DND-41 (cell line): Measurements from ENCODE around the gene PIAS3.
"Not testable (repeated sequence)": the region's sequence is repeated elsewhere in the genome, so short reads cannot be mapped to it uniquely, and the experiment has no call there.

ENCODE experiments used
- ATAC-seq: fragments of 200-7000 bp; cut with Tn5 transposase; 3 replicates; pipeline ENCODE4 v1.9.1; 2021; ENCODE audit warnings: low read depth; ENCODE audit not compliant: insufficient read depth
- DNase-seq: peaks from one replicate; pipeline ENCODE4 v3.0.0-alpha.2; 2020
- H2AFZ ChIP-seq: 2 replicates; pipeline ENCODE4 v1.6.0; 2012; ENCODE audit warnings: low read depth, low read length
- H3K27ac ChIP-seq: 2 replicates; pipeline ENCODE4 v1.5.1; 2012; ENCODE audit warnings: low read length, inconsistent platforms
- H3K27me3 ChIP-seq: fragments of 200-600 bp; sonication (generic); 2 replicates; pipeline ENCODE4 v1.6.0; 2012; ENCODE audit warnings: low read length, mild to moderate bottlenecking, inconsistent platforms; ENCODE audit not compliant: insufficient read depth, poor library complexity
- H3K36me3 ChIP-seq: 2 replicates; pipeline ENCODE4 v1.5.1; 2012; ENCODE audit warnings: low read length, inconsistent platforms; ENCODE audit not compliant: insufficient read depth
- H3K4me1 ChIP-seq: 2 replicates; pipeline ENCODE4 v1.5.1; 2012; ENCODE audit warnings: mild to moderate bottlenecking, low read length; ENCODE audit not compliant: insufficient read depth
- H3K4me2 ChIP-seq: 2 replicates; pipeline ENCODE4 v1.6.0; 2012; ENCODE audit warnings: mild to moderate bottlenecking, moderate library complexity, low read length, inconsistent platforms; ENCODE audit not compliant: insufficient read depth
- H3K4me3 ChIP-seq, 2 experiments: fragments of 200-600 bp in 1 of 2; shearing (Covaris generic) in 1 of 2; 2 replicates each; pipeline ENCODE4 v1.5.1; 2012 to 2016; ENCODE audit warnings: inconsistent platforms in 2 of 2, low read length in 2 of 2, mild to moderate bottlenecking in 2 of 2, low read depth in 1 of 2, moderate library complexity in 1 of 2
- H3K79me2 ChIP-seq: 2 replicates; pipeline ENCODE4 v1.6.0; 2012; ENCODE audit warnings: low read length, inconsistent platforms; ENCODE audit not compliant: insufficient read depth
- H3K9ac ChIP-seq: 2 replicates; pipeline ENCODE4 v1.6.0; 2012; ENCODE audit warnings: low read depth, mild to moderate bottlenecking, inconsistent platforms, low read length, moderate library complexity
- H3K9me3 ChIP-seq: 2 replicates; pipeline ENCODE4 v1.5.1; 2012; ENCODE audit warnings: low read length, moderate library complexity, mild to moderate bottlenecking, inconsistent platforms; ENCODE audit not compliant: insufficient read depth, severe bottlenecking
- H4K20me1 ChIP-seq: 2 replicates; pipeline ENCODE4 v1.6.0; 2012; ENCODE audit warnings: low read length; ENCODE audit not compliant: insufficient read depth
- EZH2 ChIP-seq: IDR thresholded peaks from 3 replicates; pipeline ENCODE4 v1.6.1; 2012; ENCODE audit warnings: borderline replicate concordance, low read depth, mild to moderate bottlenecking, moderate library complexity, low read length, inconsistent platforms; ENCODE audit not compliant: severe bottlenecking
- TF ChIP-seq, protein P1 (sequence below): IDR thresholded peaks from 2 replicates; pipeline ENCODE4 v1.5.1; 2012; ENCODE audit warnings: borderline replicate concordance, low read length, moderate library complexity, mild to moderate bottlenecking; ENCODE audit not compliant: poor library complexity, severe bottlenecking; ENCODE audit errors: extremely low read depth

The PIAS3 gene

DNA sequence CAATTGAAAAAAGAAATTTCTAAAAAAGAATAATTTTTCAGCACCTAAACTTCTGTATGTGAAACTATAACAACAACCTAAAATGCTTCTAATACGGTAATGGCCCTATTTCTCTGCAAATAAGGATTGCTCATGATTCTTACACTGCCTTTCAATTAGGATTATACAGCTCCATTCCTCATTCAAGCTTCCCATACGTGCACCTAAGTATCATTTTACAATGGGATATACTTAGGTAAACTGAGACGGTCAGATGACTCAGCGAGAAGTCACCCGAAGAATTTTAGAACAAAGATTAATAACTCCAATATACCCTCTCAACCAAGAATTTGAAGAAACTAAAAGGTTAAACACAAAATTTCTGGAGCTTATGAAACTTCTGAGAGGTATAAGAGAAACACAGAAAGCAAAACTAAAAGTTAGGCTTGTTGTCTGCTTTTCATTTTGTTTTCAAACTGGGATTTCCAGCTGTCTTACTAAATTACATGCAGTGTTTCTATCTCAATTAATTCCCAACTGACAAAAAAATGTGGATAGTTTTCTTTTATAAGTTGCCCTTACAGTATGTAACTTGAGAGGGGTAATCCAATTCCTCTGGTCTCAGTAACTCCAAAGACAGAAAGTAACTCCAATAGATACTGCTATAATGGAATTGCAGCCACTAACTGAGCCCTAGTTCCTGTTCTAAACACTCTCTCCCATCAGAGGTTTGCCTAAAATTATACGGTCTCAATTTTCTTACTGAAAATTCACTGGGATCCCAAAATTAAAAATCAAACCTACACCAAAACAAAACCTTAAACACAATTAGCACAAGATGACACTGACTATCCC is 45.7 kb downstream of the PIAS3 start:
- H3K4me1 ChIP-seq, H3K27ac ChIP-seq, H3K27me3 ChIP-seq, H3K36me3 ChIP-seq, H2AFZ ChIP-seq, H3K4me3 ChIP-seq, DNase-seq, ATAC-seq, H3K4me2 ChIP-seq, H3K9ac ChIP-seq, H4K20me1 ChIP-seq, H3K9me3 ChIP-seq: not testable (repeated sequence)
- H3K79me2 ChIP-seq, result peaks cover 21% of the 10 kb centered on the region

DNA sequence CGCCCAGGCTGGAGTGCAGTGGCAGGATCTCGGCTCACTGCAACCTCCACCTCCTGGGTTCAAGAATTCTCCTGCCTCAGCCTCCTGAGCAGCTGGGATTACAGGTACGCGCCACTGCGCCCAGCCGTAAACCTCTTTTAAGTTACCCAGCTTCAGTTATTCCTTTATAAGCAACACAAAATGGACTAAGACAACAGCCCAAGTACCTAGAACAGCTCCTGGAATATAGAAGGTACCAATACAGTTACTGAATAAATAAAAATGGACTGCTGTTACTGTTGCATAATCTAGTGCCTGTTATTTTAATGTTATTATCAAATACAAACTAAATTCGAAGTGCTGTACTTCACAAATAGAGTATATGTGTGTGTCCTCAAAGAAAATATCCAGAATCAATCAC is 52.0 kb downstream of the PIAS3 start:
- Histone ChIP-seq H2AFZ (no peak overlapping the region), H3K4me3 (no peak overlapping the region), H3K4me2 (no peak overlapping the region), H3K79me2 (peaks cover 70% of the 10 kb centered on the region), H3K4me1 (no peaks in the 10 kb centered on the region), H3K9ac (no peak overlapping the region), H3K9me3 (no peaks in the 10 kb centered on the region), H3K36me3 (no peaks in the 10 kb centered on the region), H3K27ac (no peak overlapping the region), H3K27me3 (no peaks in the 10 kb centered on the region), H4K20me1 (peaks cover 10% of the 10 kb centered on the region; the same call in 1 of the 2 replicates)
- no peak for DNase-seq
- no peak for TF ChIP-seq EZH2
- TF ChIP-seq, protein P1, sequence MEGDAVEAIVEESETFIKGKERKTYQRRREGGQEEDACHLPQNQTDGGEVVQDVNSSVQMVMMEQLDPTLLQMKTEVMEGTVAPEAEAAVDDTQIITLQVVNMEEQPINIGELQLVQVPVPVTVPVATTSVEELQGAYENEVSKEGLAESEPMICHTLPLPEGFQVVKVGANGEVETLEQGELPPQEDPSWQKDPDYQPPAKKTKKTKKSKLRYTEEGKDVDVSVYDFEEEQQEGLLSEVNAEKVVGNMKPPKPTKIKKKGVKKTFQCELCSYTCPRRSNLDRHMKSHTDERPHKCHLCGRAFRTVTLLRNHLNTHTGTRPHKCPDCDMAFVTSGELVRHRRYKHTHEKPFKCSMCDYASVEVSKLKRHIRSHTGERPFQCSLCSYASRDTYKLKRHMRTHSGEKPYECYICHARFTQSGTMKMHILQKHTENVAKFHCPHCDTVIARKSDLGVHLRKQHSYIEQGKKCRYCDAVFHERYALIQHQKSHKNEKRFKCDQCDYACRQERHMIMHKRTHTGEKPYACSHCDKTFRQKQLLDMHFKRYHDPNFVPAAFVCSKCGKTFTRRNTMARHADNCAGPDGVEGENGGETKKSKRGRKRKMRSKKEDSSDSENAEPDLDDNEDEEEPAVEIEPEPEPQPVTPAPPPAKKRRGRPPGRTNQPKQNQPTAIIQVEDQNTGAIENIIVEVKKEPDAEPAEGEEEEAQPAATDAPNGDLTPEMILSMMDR, result no peak
- ATAC-seq, result no peak

DNA sequence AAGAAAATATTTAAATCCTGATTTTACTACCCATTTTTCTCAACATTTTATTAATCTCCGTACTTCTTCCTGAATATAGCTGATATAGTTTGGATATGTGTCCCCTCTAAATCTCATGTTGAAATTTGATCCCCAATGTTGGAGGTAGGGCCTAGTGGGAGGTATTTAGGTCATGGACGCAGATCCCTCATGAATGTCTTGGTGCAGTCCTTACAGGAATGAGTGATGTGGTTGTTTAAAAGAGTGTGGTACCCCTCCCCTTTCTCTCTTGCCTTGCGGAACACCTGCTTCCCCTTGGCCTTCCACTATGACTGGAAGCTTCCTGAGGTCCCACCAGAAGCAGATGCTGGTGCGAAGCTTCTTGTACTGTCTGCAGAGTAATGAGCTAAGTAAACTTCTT is 52.5 kb downstream of the PIAS3 start:
- no peak overlapping the region for H3K9ac ChIP-seq
- H3K36me3 ChIP-seq, result no peaks in the 10 kb centered on the region
- H3K27me3 ChIP-seq, result no peaks in the 10 kb centered on the region
- H3K79me2 ChIP-seq, result peaks cover 74% of the 10 kb centered on the region
- H3K4me3 ChIP-seq, result no peak overlapping the region
- H3K4me1 ChIP-seq, result no peaks in the 10 kb centered on the region
- ATAC-seq, result no peak
- DNase-seq, result no peak
- H3K27ac ChIP-seq, result no peak overlapping the region
- no peak overlapping the region for H3K4me2 ChIP-seq
- H2AFZ ChIP-seq, result no peak overlapping the region
- H3K9me3 ChIP-seq, result no peaks in the 10 kb centered on the region
- TF ChIP-seq EZH2, result no peak
- TF ChIP-seq, protein P1, result no peak
- H4K20me1 ChIP-seq, result peaks cover 10% of the 10 kb centered on the region; the same call in 1 of the 2 replicates

DNA sequence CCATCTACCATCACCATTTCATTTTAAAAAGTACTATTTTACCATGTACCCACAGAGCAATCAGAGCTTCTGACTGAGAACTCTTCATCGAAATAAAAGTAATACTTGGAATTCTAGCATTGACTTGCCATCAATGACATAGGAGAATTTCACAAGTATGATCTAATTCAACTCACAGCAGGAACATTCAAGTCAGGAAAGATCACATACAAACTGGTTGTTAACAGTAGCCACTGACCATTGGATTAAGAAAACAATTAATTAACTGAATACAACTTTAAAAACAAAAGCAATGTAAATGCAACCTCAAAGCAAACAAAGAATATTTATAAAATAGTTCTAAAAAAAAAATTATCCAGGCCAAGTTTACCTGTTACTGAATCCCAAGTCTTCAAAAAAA is 53.8 kb downstream of the PIAS3 start:
- no peak for DNase-seq
- Histone ChIP-seq H3K4me2 (no peak overlapping the region), H2AFZ (no peak overlapping the region), H3K27ac (no peak overlapping the region), H3K4me3 (no peak overlapping the region), H4K20me1 (peaks cover 10% of the 10 kb centered on the region; the same call in 1 of the 2 replicates), H3K79me2 (peaks cover 87% of the 10 kb centered on the region), H3K36me3 (no peaks in the 10 kb centered on the region), H3K9me3 (no peaks in the 10 kb centered on the region), H3K9ac (no peak overlapping the region), H3K27me3 (no peaks in the 10 kb centered on the region), H3K4me1 (no peaks in the 10 kb centered on the region)
- ATAC-seq, result no peak
- TF ChIP-seq, protein P1, result no peak
- TF ChIP-seq EZH2, result no peak
